DOHH2 (cell line): ENCODE results near the gene NLK.

ENCODE experiments used
- H3F3A ChIP-seq: fragments of 200-600 bp; sonication (generic), shearing (Covaris generic); 2 replicates; pipeline ENCODE4 v1.6.0; 2016; ENCODE audit warnings: antibody characterized with exemption, mild to moderate bottlenecking; ENCODE audit not compliant: control insufficient read depth, insufficient read depth
- H3K27ac ChIP-seq: fragments of 200-600 bp; sonication (generic); 2 replicates; pipeline ENCODE4 v1.5.1; 2014; ENCODE audit warnings: low read depth, mild to moderate bottlenecking, low read length, moderate library complexity
- H3K27me3 ChIP-seq: fragments of 200-600 bp; sonication (generic); 2 replicates; pipeline ENCODE4 v1.6.1; 2014; ENCODE audit warnings: mild to moderate bottlenecking, low read length, mixed read lengths; ENCODE audit not compliant: control insufficient read depth
- H3K36me3 ChIP-seq: fragments of 200-600 bp; sonication (generic); 2 replicates; pipeline ENCODE4 v1.6.1; 2014; ENCODE audit warnings: mild to moderate bottlenecking, low read length, moderate library complexity, mixed read lengths; ENCODE audit not compliant: control insufficient read depth
- H3K4me1 ChIP-seq: fragments of 200-600 bp; sonication (generic); 2 replicates; pipeline ENCODE4 v1.6.1; 2014; ENCODE audit warnings: mild to moderate bottlenecking, low read length, mixed read lengths; ENCODE audit not compliant: control insufficient read depth
- H3K4me2 ChIP-seq: fragments of 200-600 bp; sonication (generic); 2 replicates; pipeline ENCODE4 v1.6.0; 2014; ENCODE audit warnings: mild to moderate bottlenecking, low read length, moderate library complexity
- H3K4me3 ChIP-seq: fragments of 200-600 bp; sonication (generic); 2 replicates; pipeline ENCODE4 v1.5.1; 2014; ENCODE audit warnings: mild to moderate bottlenecking, low read length, mixed read lengths
- H3K79me2 ChIP-seq: fragments of 200-600 bp; sonication (generic); 2 replicates; pipeline ENCODE4 v1.6.1; 2014; ENCODE audit warnings: mild to moderate bottlenecking, low read length, mixed read lengths; ENCODE audit not compliant: control insufficient read depth
- H3K9me2 ChIP-seq: fragments of 200-600 bp; sonication (generic); replicated peaks from 2 replicates; pipeline ENCODE4 v1.6.1; 2014; ENCODE audit warnings: mild to moderate bottlenecking, low read length, mixed read lengths; ENCODE audit not compliant: control insufficient read depth
- H3K9me3 ChIP-seq: fragments of 200-600 bp; sonication (generic); 2 replicates; pipeline ENCODE4 v1.6.1; 2014; ENCODE audit warnings: antibody characterized with exemption, low read length, mixed read lengths; ENCODE audit not compliant: control insufficient read depth, insufficient read depth
- H4K20me1 ChIP-seq: fragments of 200-600 bp; sonication (generic); 2 replicates; pipeline ENCODE4 v1.6.0; 2014; ENCODE audit warnings: low read depth, mild to moderate bottlenecking, antibody characterized with exemption, low read length, moderate library complexity; ENCODE audit not compliant: control insufficient read depth, insufficient read depth
- CTCF ChIP-seq: fragments of 200-600 bp; sonication (generic); IDR thresholded peaks from one replicate; pipeline ENCODE4 v1.5.1; 2014; ENCODE audit warnings: antibody characterized with exemption, mild to moderate bottlenecking, low read depth, low read length; ENCODE audit not compliant: poor library complexity, severe bottlenecking
- EZH2phosphoT487 ChIP-seq: fragments of 200-600 bp; sonication (generic); IDR thresholded peaks from 2 replicates; pipeline ENCODE4 v1.6.1; 2017; ENCODE audit warnings: borderline replicate concordance, mild to moderate bottlenecking, antibody characterized with exemption, low read length, moderate library complexity, mixed read lengths

NLK gene

GRCh38 chr17:28119560-28119959 is 77.1 kb downstream of the NLK start:
- H3K4me3 ChIP-seq = no peak overlapping the region
- H3K9me2 ChIP-seq = no peaks in the 10 kb centered on the region
- peaks cover 15% of the 10 kb centered on the region for H3K79me2 ChIP-seq
- H3F3A ChIP-seq = no peaks in the 10 kb centered on the region
- no peak overlapping the region for H3K27ac ChIP-seq
- no peak overlapping the region for H3K4me2 ChIP-seq
- no peaks in the 10 kb centered on the region for H4K20me1 ChIP-seq
- H3K9me3 ChIP-seq = no peaks in the 10 kb centered on the region
- H3K4me1 ChIP-seq = peaks cover 36% of the 10 kb centered on the region
- TF ChIP-seq EZH2phosphoT487 (no peak), CTCF (no peak)
- no peaks in the 10 kb centered on the region for H3K27me3 ChIP-seq
- peaks cover 19% of the 10 kb centered on the region for H3K36me3 ChIP-seq

GRCh38 chr17:28120766-28121165 is 78.3 kb downstream of the NLK start:
- TF ChIP-seq CTCF = no peak
- no peak for TF ChIP-seq EZH2phosphoT487
- Histone ChIP-seq H3K27ac (no peak overlapping the region), H3K4me1 (peaks cover 29% of the 10 kb centered on the region), H3K79me2 (peaks cover 10% of the 10 kb centered on the region), H3K4me2 (no peak overlapping the region), H3K36me3 (peaks cover 19% of the 10 kb centered on the region), H3K27me3 (no peaks in the 10 kb centered on the region), H3K9me3 (no peaks in the 10 kb centered on the region), H3K9me2 (no peaks in the 10 kb centered on the region), H3F3A (no peaks in the 10 kb centered on the region), H4K20me1 (no peaks in the 10 kb centered on the region), H3K4me3 (no peak overlapping the region)

- Histone ChIP-seq H3K79me2 (no peaks in the 10 kb centered on the region), H3K9me2 (no peaks in the 10 kb centered on the region), H3F3A (no peaks in the 10 kb centered on the region), H4K20me1 (no peaks in the 10 kb centered on the region), H3K4me2 (no peak overlapping the region), H3K4me3 (no peak overlapping the region), H3K27ac (no peak overlapping the region), H3K27me3 (no peaks in the 10 kb centered on the region), H3K9me3 (no peaks in the 10 kb centered on the region), H3K36me3 (peaks cover 16% of the 10 kb centered on the region), H3K4me1 (no peaks in the 10 kb centered on the region)
- TF ChIP-seq CTCF = no peak
- no peak for TF ChIP-seq EZH2phosphoT487
Measured at GRCh38 chr17:28124962-28125361, 82.5 kb downstream of the NLK start.
